ENCODE measurements around the gene CELSR1. TPM values are rescaled to one million over a fixed set of nuclear protein-coding genes. Genes with fewer than 3 reads are reported as not detected.

CELSR1 gene
- total and polyA plus RNA-seq, 2 donors (not counting 1 experiment from before 2014, with no cell fraction given) = 30.2 to 34.8 TPM

DNA sequence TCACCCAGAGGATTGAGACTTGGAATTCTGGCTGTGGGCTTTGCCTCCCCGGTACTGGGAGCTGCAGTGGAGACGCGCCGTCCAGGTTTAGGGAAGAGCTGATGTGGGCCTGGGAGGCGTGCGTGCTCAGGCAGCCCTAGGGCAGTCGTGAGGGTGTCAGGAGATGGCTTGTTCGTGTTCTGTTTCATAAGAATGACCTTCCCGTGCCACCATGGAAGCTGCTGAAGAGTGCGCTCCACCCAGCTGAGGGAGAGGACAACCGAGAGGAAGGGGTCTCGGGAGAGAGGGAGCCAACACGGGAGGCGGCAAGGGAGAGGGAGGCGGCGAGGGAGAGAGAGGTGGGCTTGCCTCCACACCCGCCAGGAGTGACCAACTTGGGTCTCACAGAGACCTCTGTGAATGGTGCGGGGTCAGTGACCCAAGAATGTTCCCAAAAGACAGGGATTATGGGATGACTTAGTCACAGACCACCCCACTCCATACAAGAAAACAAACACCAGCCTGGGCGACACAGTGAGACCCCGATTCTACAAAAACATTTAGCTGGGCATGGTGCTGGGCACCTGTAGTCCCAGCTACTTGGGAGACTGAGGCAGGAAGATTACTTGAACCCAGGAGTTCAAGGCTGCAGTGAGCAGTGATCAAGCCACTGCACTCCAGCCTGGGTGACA, 216.6 kb downstream of the CELSR1 start:
- 95% methylated on average over 20 of the region's 20 CpGs for WGBS (ENCODE audit: insufficient coverage)
- no peak overlapping the region for H2AFZ ChIP-seq (ENCODE audit: insufficient read depth, low read depth, low read length, poor library complexity, severe bottlenecking)
- ATAC-seq (ENCODE audit: low read depth) (no peak), DNase-seq (no peak)
- H3K27ac Mint-ChIP-seq = no peak overlapping the region
- H4K20me1 ChIP-seq (ENCODE audit: control insufficient read depth, insufficient read depth, low read length, poor library complexity, severe bottlenecking) = no peaks in the 10 kb centered on the region
- no peaks in the 10 kb centered on the region for H3K27me3 ChIP-seq (replicated peaks in 1 of 4; ENCODE audit: control extremely low read depth in 1 of 4, control insufficient read depth in 3 of 4, insufficient read depth in 4 of 4, low read length in 3 of 4)
- TF ChIP-seq, protein P1, sequence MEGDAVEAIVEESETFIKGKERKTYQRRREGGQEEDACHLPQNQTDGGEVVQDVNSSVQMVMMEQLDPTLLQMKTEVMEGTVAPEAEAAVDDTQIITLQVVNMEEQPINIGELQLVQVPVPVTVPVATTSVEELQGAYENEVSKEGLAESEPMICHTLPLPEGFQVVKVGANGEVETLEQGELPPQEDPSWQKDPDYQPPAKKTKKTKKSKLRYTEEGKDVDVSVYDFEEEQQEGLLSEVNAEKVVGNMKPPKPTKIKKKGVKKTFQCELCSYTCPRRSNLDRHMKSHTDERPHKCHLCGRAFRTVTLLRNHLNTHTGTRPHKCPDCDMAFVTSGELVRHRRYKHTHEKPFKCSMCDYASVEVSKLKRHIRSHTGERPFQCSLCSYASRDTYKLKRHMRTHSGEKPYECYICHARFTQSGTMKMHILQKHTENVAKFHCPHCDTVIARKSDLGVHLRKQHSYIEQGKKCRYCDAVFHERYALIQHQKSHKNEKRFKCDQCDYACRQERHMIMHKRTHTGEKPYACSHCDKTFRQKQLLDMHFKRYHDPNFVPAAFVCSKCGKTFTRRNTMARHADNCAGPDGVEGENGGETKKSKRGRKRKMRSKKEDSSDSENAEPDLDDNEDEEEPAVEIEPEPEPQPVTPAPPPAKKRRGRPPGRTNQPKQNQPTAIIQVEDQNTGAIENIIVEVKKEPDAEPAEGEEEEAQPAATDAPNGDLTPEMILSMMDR (IDR thresholded peaks at IDR 0.05) = no peak
- TF ChIP-seq EZH2 (IDR thresholded peaks at IDR 0.05; ENCODE audit: borderline replicate concordance, insufficient read depth, low read depth, low read length, poor library complexity, severe bottlenecking) = no peak
- no peak overlapping the region for H3K27ac ChIP-seq (ENCODE audit: low read length in 2 of 2)
- no peaks in the 10 kb centered on the region for H3K4me1 Mint-ChIP-seq
- no peaks in the 10 kb centered on the region for H3K27me3 Mint-ChIP-seq
- H3K9ac ChIP-seq (ENCODE audit: low read length) = no peak overlapping the region
- H3K9me3 Mint-ChIP-seq (ENCODE audit: insufficient read depth) = no peaks in the 10 kb centered on the region
- H3K9me3 ChIP-seq (ENCODE audit: control extremely low read depth in 1 of 3, control insufficient read depth in 2 of 3, insufficient read depth in 1 of 3, low read length in 2 of 3) = no peaks in the 10 kb centered on the region
- no peak overlapping the region for H3K4me3 Mint-ChIP-seq
- no peaks in the 10 kb centered on the region for H3K79me2 ChIP-seq (ENCODE audit: control insufficient read depth, insufficient read depth, low read length)
- no peaks in the 10 kb centered on the region for H3K4me1 ChIP-seq (ENCODE audit: control insufficient read depth in 2 of 2, insufficient read depth in 2 of 2, low read length in 2 of 2)
- no peaks in the 10 kb centered on the region for H3K36me3 ChIP-seq (replicated peaks in 1 of 2; ENCODE audit: control extremely low read depth in 1 of 2, control insufficient read depth in 1 of 2, extremely low read depth in 1 of 2, insufficient read depth in 2 of 2, low read length in 1 of 2)
- ChIA-PET CTCF (no interaction called here), POLR2A (no interaction called here)
- H3K4me2 ChIP-seq (replicated peaks; ENCODE audit: low read depth, low read length, poor library complexity, severe bottlenecking) = no peak overlapping the region
- intact Hi-C loops (cut with micrococcal nuclease) = no loop called here
- H3K4me3 ChIP-seq (ENCODE audit: control extremely low read depth in 1 of 5, extremely low read depth in 1 of 5, insufficient read depth in 1 of 5, low read depth in 2 of 5, low read length in 4 of 5) = no peak overlapping the region

DNA sequence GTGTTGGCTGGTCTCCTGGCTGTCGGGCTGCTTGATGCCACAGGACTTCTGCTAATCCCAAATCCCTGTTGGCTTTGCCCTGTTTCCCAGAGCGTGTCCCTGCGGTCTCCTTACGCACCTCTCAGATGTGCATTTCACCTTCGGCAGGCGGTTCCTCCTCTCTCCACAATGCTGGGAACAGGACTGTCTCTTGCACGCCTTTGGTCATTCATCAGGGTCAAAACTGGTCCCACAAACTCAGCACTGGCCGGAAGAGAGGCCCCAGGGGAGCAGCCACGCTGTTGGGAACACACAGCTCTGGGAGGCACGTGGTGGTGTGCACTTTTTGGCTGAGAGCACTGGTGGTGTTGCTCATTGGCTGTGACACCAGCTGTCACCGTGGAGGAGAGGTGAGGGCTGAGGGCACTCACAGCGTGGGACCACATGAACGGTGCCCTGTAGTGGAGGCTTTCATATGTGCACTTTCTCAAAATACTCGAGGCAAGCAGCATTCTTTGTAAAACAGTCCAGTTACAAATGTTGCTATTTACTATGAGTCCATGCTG, 217.2 kb downstream of the CELSR1 start:
- Histone ChIP-seq H3K4me2 (replicated peaks; ENCODE audit: low read depth, low read length, poor library complexity, severe bottlenecking) (no peak overlapping the region), H4K20me1 (ENCODE audit: control insufficient read depth, insufficient read depth, low read length, poor library complexity, severe bottlenecking) (no peaks in the 10 kb centered on the region), H3K4me1 (ENCODE audit: control insufficient read depth in 2 of 2, insufficient read depth in 2 of 2, low read length in 2 of 2) (no peaks in the 10 kb centered on the region), H2AFZ (ENCODE audit: insufficient read depth, low read depth, low read length, poor library complexity, severe bottlenecking) (no peak overlapping the region), H3K36me3 (replicated peaks in 1 of 2; ENCODE audit: control extremely low read depth in 1 of 2, control insufficient read depth in 1 of 2, extremely low read depth in 1 of 2, insufficient read depth in 2 of 2, low read length in 1 of 2) (no peaks in the 10 kb centered on the region), H3K9me3 (ENCODE audit: control extremely low read depth in 1 of 3, control insufficient read depth in 2 of 3, insufficient read depth in 1 of 3, low read length in 2 of 3) (no peaks in the 10 kb centered on the region), H3K9ac (ENCODE audit: low read length) (no peak overlapping the region), H3K27ac (ENCODE audit: low read length in 2 of 2) (no peak overlapping the region), H3K4me3 (ENCODE audit: control extremely low read depth in 1 of 5, extremely low read depth in 1 of 5, insufficient read depth in 1 of 5, low read depth in 2 of 5, low read length in 4 of 5) (no peak overlapping the region), H3K27me3 (replicated peaks in 1 of 4; ENCODE audit: control extremely low read depth in 1 of 4, control insufficient read depth in 3 of 4, insufficient read depth in 4 of 4, low read length in 3 of 4) (no peaks in the 10 kb centered on the region), H3K79me2 (ENCODE audit: control insufficient read depth, insufficient read depth, low read length) (no peaks in the 10 kb centered on the region)
- ChIA-PET CTCF (interaction anchor here (1.6 kb wide), 1 partner anchor 198 kb away, joined by 7 read pairs; no protein-coding TSS in a partner anchor), POLR2A (no interaction called here)
- 98% methylated on average over 14 of the region's 14 CpGs for WGBS (ENCODE audit: insufficient coverage)
- H3K27ac Mint-ChIP-seq = no peak overlapping the region
- no peaks in the 10 kb centered on the region for H3K4me1 Mint-ChIP-seq
- H3K9me3 Mint-ChIP-seq (ENCODE audit: insufficient read depth) = no peaks in the 10 kb centered on the region
- H3K4me3 Mint-ChIP-seq = no peak overlapping the region
- TF ChIP-seq, protein P1 (IDR thresholded peaks at IDR 0.05) = no peak
- TF ChIP-seq EZH2 (IDR thresholded peaks at IDR 0.05; ENCODE audit: borderline replicate concordance, insufficient read depth, low read depth, low read length, poor library complexity, severe bottlenecking) = no peak
- ATAC-seq (ENCODE audit: low read depth) (no peak), DNase-seq (no peak)
- no peaks in the 10 kb centered on the region for H3K27me3 Mint-ChIP-seq
- intact Hi-C loops (cut with micrococcal nuclease) = no loop called here
